ENCODE data around the gene DLG2. TPM values are rescaled to one million over a fixed set of nuclear protein-coding genes. Genes with fewer than 3 reads are reported as not detected.

The DLG2 gene
- total and polyA plus RNA-seq, 7 donors: 0.23 to 5.3 (median 3.4) TPM

DNA sequence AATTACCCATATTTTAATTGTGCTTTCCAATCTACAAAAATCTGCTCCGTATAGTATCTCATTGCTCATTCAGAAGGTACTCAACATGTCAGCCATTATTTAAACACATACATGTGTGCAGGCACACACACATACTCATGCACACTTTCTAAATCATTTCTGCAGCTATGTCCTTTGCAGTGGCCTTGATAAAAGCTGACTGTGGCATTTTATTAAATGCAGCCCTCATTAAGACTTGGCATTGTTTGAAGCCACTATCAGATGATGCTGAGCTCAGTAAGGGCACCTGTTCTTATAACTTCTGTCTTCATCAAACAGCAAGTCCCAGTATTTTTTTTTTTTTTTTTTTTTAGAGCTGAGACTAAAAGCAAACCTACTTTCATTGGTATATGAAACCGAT is 1269.1 kb downstream of the DLG2 start:
- intact Hi-C loops (cut with DNase I): no loop called here
- TF ChIP-seq, protein P1, sequence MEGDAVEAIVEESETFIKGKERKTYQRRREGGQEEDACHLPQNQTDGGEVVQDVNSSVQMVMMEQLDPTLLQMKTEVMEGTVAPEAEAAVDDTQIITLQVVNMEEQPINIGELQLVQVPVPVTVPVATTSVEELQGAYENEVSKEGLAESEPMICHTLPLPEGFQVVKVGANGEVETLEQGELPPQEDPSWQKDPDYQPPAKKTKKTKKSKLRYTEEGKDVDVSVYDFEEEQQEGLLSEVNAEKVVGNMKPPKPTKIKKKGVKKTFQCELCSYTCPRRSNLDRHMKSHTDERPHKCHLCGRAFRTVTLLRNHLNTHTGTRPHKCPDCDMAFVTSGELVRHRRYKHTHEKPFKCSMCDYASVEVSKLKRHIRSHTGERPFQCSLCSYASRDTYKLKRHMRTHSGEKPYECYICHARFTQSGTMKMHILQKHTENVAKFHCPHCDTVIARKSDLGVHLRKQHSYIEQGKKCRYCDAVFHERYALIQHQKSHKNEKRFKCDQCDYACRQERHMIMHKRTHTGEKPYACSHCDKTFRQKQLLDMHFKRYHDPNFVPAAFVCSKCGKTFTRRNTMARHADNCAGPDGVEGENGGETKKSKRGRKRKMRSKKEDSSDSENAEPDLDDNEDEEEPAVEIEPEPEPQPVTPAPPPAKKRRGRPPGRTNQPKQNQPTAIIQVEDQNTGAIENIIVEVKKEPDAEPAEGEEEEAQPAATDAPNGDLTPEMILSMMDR (IDR thresholded peaks at IDR 0.05): no peak

DNA sequence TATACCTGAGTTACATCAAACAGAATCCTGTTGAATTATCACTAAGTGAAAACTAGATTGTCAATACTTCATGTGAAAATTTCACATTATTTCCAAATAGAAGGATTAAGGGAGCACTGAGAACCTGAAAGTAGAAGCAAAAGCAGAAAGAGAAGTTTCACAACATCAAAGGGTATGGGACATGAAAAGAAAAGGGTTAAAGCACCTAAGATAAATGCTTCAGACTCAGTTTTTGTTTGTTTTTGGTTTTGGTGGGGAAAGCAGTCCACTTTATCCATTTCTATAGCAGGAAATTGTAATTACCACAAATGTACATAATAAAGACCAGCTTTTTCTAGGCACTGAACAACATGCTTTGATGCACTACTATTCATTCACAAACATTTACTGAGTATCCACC is 1271.2 kb downstream of the DLG2 start:
- ATAC-seq (no peak), DNase-seq (no peak)
- TF ChIP-seq, protein P1 (IDR thresholded peaks at IDR 0.05): no peak
- H3K9me3 ChIP-seq: no peaks in the 10 kb centered on the region
- no peak overlapping the region for H3K27ac ChIP-seq
- no peaks in the 10 kb centered on the region for H3K36me3 ChIP-seq (ENCODE audit: insufficient read depth in 1 of 2, low read depth in 1 of 2)
- no peak overlapping the region for H3K4me3 ChIP-seq
- H3K27me3 ChIP-seq (ENCODE audit: insufficient read depth in 3 of 3, low read length in 2 of 3): no peaks in the 10 kb centered on the region
- intact Hi-C loops (cut with DNase I): no loop called here
- H3K4me1 ChIP-seq: no peaks in the 10 kb centered on the region

More for the DNA sequence above, 1269.1 kb downstream of the DLG2 start:
- 71 to 81% (median 75%) methylated on average over 2 of the region's 2 CpGs for WGBS, 3 donors
- DNase-seq (no peak), ATAC-seq (no peak)
- Histone ChIP-seq H3K4me1 (no peaks in the 10 kb centered on the region), H3K36me3 (ENCODE audit: insufficient read depth in 1 of 2, low read depth in 1 of 2) (no peaks in the 10 kb centered on the region), H3K9me3 (no peaks in the 10 kb centered on the region), H3K27ac (no peak overlapping the region), H3K4me3 (no peak overlapping the region), H3K27me3 (ENCODE audit: insufficient read depth in 3 of 3, low read length in 2 of 3) (no peaks in the 10 kb centered on the region)

DNA sequence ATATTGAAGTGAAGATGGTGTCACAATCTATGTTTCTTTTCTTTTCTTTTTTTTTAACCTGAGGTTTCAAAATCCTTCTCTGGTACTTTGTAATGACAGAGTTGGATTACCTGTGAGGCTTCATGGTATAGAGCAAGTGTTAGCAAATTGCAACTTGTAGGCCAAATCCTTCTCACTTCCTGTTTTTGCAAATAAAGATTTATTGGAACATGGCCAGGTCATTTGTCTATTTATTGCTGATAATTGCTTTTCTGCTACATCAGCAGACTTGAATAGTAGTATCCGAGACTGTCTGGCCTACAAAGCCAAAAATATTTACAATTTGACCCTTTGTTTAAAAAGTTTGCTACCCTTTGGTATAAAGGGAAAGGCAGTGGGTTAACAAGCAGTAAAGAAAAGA is 1281.5 kb downstream of the DLG2 start:
- no peak for DNase-seq
- 8 to 23% (median 12%) methylated on average over 1 of the region's 1 CpG for WGBS, 3 donors
- no peak overlapping the region for H3K27ac ChIP-seq
- no peak overlapping the region for H3K4me3 ChIP-seq
- H3K36me3 ChIP-seq (ENCODE audit: insufficient read depth in 1 of 2, low read depth in 1 of 2): no peaks in the 10 kb centered on the region
- ATAC-seq: no peak
- intact Hi-C loops (cut with DNase I): no loop called here
- TF ChIP-seq, protein P1 (IDR thresholded peaks at IDR 0.05): no peak
- no peaks in the 10 kb centered on the region for H3K9me3 ChIP-seq
- no peaks in the 10 kb centered on the region for H3K27me3 ChIP-seq (ENCODE audit: insufficient read depth in 3 of 3, low read length in 2 of 3)
- H3K4me1 ChIP-seq: no peaks in the 10 kb centered on the region

DNA sequence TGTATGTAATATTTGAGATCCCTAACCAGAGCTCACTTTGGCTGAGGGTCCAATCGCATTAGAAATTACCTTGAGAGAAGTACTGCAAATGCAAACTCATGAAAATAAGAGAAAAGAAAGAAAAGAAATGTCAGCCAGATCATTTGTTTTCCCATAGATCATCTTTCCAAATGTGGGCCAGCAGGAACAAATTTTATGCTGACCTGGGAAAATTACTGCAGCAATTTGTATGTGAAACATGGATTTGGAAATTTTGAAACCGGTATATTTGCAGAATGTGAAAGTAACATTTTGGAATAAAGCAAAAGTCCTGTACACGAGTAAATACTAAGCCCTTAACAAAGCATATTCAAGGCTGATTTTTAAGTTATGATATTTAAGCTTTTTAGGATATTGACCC is 1282.1 kb downstream of the DLG2 start:
- no peaks in the 10 kb centered on the region for H3K9me3 ChIP-seq
- 43 to 62% (median 45%) methylated on average over 3 of the region's 3 CpGs for WGBS, 3 donors

DNA sequence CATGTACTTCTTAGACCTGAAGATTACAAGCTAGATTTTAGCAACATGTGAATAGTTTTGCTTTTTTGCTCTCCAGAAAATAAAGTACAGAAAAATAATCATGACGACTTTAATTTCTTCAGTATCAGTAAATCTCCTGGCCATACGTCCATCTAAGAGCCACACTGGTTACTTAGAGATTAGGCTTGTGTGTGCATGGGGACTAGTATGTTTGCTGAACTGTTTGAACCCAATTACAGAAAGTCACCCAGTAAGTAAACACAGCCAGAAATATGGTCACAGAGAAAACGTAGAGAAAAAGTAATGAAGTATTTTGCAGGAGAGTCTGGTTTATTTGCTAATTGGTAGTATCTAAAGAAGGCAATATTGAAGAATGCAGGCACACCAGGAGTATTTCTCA is 1287.3 kb downstream of the DLG2 start:
- intact Hi-C loops (cut with DNase I): no loop called here
- Histone ChIP-seq H3K27me3 (ENCODE audit: insufficient read depth in 3 of 3, low read length in 2 of 3) (no peaks in the 10 kb centered on the region), H3K4me1 (no peaks in the 10 kb centered on the region), H3K4me3 (no peak overlapping the region), H3K9me3 (no peaks in the 10 kb centered on the region), H3K27ac (no peak overlapping the region), H3K36me3 (ENCODE audit: insufficient read depth in 1 of 2, low read depth in 1 of 2) (no peaks in the 10 kb centered on the region)
- ATAC-seq (no peak), DNase-seq (no peak)
- TF ChIP-seq, protein P1 (IDR thresholded peaks at IDR 0.05): no peak
- 82 to 86% (median 82%) methylated on average over 3 of the region's 3 CpGs for whole genome bisulfite sequencing, 3 donors

More for the DNA sequence above, 1282.1 kb downstream of the DLG2 start:
- intact Hi-C loops (cut with DNase I): no loop called here
- ATAC-seq (no peak), DNase-seq (no peak)
- Histone ChIP-seq H3K27ac (no peak overlapping the region), H3K4me3 (no peak overlapping the region), H3K4me1 (no peaks in the 10 kb centered on the region), H3K27me3 (ENCODE audit: insufficient read depth in 3 of 3, low read length in 2 of 3) (no peaks in the 10 kb centered on the region), H3K36me3 (ENCODE audit: insufficient read depth in 1 of 2, low read depth in 1 of 2) (no peaks in the 10 kb centered on the region)
- TF ChIP-seq, protein P1 (IDR thresholded peaks at IDR 0.05): no peak
